Measurements from ENCODE around the gene TTLL8. TPM values are rescaled to one million over a fixed set of nuclear protein-coding genes. Genes with fewer than 3 reads are reported as not detected.

TTLL8 gene
- total RNA-seq, 2 experiments from 2014 or later = 0.06 to 0.72 TPM

DNA sequence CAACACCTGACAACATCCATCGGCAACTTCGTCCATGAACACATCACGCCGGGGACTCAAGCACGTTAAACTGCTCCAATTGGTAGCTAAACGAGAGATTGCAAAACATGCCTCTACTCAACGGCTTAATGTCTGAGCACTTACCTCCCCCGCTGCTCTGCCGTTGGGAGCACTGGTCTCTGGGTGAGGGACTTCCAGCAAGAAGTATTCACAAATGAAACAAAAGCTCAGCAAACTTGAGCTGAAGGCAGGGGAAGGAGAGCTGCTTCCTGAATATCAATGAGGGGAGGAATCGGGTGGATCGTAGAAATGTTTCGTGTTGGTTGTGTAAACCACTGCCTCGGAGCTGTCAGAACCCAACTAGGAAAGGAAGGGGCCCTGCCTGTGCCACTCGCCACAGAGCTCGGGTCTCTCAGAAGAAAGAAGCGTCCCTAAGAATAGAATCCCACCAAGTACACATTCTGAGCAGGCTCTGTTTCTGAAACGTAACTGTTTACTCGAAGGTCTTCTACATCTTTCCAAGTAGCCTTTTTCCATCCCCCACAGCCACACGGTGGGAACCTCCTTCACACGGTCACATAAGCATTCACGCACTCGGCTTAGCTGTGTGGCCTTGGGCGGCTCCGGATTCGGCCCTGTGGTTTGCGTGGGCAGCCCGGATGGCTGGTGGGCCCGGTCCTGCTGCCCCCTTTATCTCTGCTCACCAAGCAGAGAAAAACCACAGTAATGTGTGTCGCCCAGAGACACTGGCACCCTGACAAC lies 27.3 kb upstream of the TTLL8 start, which contains the start of gene MLC1:
Gene MLC1, minus strand, starts transcription at position 216 of the 762 bp plus-strand sequence. CDS start 524 bp downstream, outside the sequence.
- Histone ChIP-seq H4K20me1 (ENCODE audit: insufficient read depth, low read length) (no peaks in the 10 kb centered on the region), H2AFZ (ENCODE audit: low read length) (no peak within 1 kb of the TSS), H3K4me2 (ENCODE audit: low read length) (no peak within 1 kb of the TSS), H3K27ac (ENCODE audit: low read depth, low read length, poor library complexity, severe bottlenecking) (no peak within 1 kb of the TSS), H3K9me2 (ENCODE audit: insufficient read depth, low read length) (no peaks in the 10 kb centered on the region), H3K79me2 (ENCODE audit: insufficient read depth, low read depth, low read length) (no peaks in the 10 kb centered on the region), H3K4me1 (ENCODE audit: insufficient read depth, low read length, poor library complexity, severe bottlenecking) (no peaks in the 10 kb centered on the region), H3K4me3 (ENCODE audit: low read depth, low read length, poor library complexity, severe bottlenecking) (no peak within 1 kb of the TSS), H3K36me3 (ENCODE audit: insufficient read depth, low read length) (no peaks in the 10 kb centered on the region; the same call in 1 of the 2 replicates), H3K9me3 (ENCODE audit: low read length) (no peaks in the 10 kb centered on the region)
- TF ChIP-seq, protein P1, sequence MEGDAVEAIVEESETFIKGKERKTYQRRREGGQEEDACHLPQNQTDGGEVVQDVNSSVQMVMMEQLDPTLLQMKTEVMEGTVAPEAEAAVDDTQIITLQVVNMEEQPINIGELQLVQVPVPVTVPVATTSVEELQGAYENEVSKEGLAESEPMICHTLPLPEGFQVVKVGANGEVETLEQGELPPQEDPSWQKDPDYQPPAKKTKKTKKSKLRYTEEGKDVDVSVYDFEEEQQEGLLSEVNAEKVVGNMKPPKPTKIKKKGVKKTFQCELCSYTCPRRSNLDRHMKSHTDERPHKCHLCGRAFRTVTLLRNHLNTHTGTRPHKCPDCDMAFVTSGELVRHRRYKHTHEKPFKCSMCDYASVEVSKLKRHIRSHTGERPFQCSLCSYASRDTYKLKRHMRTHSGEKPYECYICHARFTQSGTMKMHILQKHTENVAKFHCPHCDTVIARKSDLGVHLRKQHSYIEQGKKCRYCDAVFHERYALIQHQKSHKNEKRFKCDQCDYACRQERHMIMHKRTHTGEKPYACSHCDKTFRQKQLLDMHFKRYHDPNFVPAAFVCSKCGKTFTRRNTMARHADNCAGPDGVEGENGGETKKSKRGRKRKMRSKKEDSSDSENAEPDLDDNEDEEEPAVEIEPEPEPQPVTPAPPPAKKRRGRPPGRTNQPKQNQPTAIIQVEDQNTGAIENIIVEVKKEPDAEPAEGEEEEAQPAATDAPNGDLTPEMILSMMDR (conservative IDR thresholded peaks at IDR 0.05; ENCODE audit: low read length) = no peak
- TF ChIP-seq EZH2phosphoT487 (IDR thresholded peaks at IDR 0.05; ENCODE audit: borderline replicate concordance, low read depth, low read length) = no peak
- no peak for DNase-seq (ENCODE audit: low spot score)
- POLR2A ChIA-PET = interaction anchor here (0.7 to 0.8 kb wide), 3 partner anchors 18 to 64 kb away, joined by 3 to 4 read pairs (median 4); no protein-coding TSS in a partner anchor
- BruUV-seq (replicated peaks) = no TSS peak
- CTCF ChIA-PET (ENCODE audit: unreplicated experiment) = no interaction called here
- intact Hi-C loops (cut with micrococcal nuclease; ENCODE audit: unreplicated experiment) = no loop called here

DNA sequence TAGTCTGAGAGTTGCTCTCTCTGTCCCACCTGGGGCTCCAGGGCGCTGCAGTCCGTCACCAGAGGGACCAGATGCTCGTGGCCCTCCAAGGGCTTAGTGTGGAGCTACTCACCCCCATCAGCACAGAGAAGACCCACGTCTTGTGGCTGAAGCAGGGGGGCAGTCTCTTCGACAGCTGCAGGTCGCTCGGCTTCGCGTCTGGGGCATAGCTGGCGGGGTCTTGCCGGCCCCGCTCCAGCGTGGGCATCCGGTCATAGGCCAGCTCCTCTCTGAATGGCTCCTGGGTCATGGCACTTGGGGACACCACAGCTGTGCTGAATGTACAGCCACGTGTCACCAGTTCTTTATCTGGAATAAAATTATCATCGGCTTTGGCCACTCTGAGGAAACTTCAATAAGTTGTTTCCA lies 26.5 kb upstream of the TTLL8 start:
- no peaks in the 10 kb centered on the region for H3K9me3 ChIP-seq (ENCODE audit: low read length)
- intact Hi-C loops (cut with micrococcal nuclease; ENCODE audit: unreplicated experiment) = no loop called here
- no peaks in the 10 kb centered on the region for H3K4me1 ChIP-seq (ENCODE audit: insufficient read depth, low read length, poor library complexity, severe bottlenecking)
- H3K4me2 ChIP-seq (ENCODE audit: low read length) = no peak overlapping the region
- no peak overlapping the region for H2AFZ ChIP-seq (ENCODE audit: low read length)
- ChIA-PET POLR2A (interaction anchor here (0.7 kb wide), 1 partner anchor 65 kb away, joined by 4 read pairs; no protein-coding TSS in a partner anchor), CTCF (ENCODE audit: unreplicated experiment) (no interaction called here)
- no peaks in the 10 kb centered on the region for H4K20me1 ChIP-seq (ENCODE audit: insufficient read depth, low read length)
- H3K9me2 ChIP-seq (ENCODE audit: insufficient read depth, low read length) = no peaks in the 10 kb centered on the region
- no peaks in the 10 kb centered on the region; the same call in 1 of the 2 replicates for H3K36me3 ChIP-seq (ENCODE audit: insufficient read depth, low read length)
- H3K4me3 ChIP-seq (ENCODE audit: low read depth, low read length, poor library complexity, severe bottlenecking) = no peak overlapping the region
- DNase-seq (ENCODE audit: low spot score) = no peak
- no peak for TF ChIP-seq EZH2phosphoT487 (IDR thresholded peaks at IDR 0.05; ENCODE audit: borderline replicate concordance, low read depth, low read length)
- TF ChIP-seq, protein P1 (conservative IDR thresholded peaks at IDR 0.05; ENCODE audit: low read length) = no peak
- H3K27ac ChIP-seq (ENCODE audit: low read depth, low read length, poor library complexity, severe bottlenecking) = no peak overlapping the region
- no TSS peak for BruUV-seq (replicated peaks)
- no peaks in the 10 kb centered on the region for H3K79me2 ChIP-seq (ENCODE audit: insufficient read depth, low read depth, low read length)

DNA sequence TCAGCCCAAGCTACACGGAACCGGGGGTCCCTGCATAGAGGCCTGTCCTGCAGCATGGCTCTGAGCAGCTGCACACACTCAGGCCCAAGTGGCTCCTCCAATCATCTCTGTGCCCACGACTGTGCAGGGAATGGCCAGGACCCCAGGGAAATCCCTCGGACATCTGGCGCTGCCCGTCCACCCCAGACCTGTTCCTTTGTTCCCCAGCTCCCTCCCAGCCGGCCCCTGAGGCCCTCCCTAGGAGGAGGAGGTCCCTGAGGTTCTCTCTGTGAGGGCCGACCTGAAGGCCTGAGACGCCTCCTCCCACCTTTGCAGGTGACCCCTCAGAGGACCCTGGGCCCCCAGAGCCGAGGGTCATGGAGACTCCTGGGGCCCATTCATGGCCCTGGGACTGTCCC lies 26.0 kb upstream of the TTLL8 start:
- DNase-seq (ENCODE audit: low spot score) = no peak
- Histone ChIP-seq H3K79me2 (ENCODE audit: insufficient read depth, low read depth, low read length) (no peaks in the 10 kb centered on the region), H3K27ac (ENCODE audit: low read depth, low read length, poor library complexity, severe bottlenecking) (no peak overlapping the region), H3K4me2 (ENCODE audit: low read length) (no peak overlapping the region), H3K36me3 (ENCODE audit: insufficient read depth, low read length) (no peaks in the 10 kb centered on the region; the same call in 1 of the 2 replicates), H2AFZ (ENCODE audit: low read length) (no peak overlapping the region), H4K20me1 (ENCODE audit: insufficient read depth, low read length) (no peaks in the 10 kb centered on the region), H3K4me3 (ENCODE audit: low read depth, low read length, poor library complexity, severe bottlenecking) (no peak overlapping the region), H3K9me3 (ENCODE audit: low read length) (no peaks in the 10 kb centered on the region), H3K4me1 (ENCODE audit: insufficient read depth, low read length, poor library complexity, severe bottlenecking) (no peaks in the 10 kb centered on the region), H3K9me2 (ENCODE audit: insufficient read depth, low read length) (no peaks in the 10 kb centered on the region)
- intact Hi-C loops (cut with micrococcal nuclease; ENCODE audit: unreplicated experiment) = no loop called here
- TF ChIP-seq, protein P1 (conservative IDR thresholded peaks at IDR 0.05; ENCODE audit: low read length) = no peak
- TF ChIP-seq EZH2phosphoT487 (IDR thresholded peaks at IDR 0.05; ENCODE audit: borderline replicate concordance, low read depth, low read length) = no peak
- ChIA-PET POLR2A (no interaction called here), CTCF (ENCODE audit: unreplicated experiment) (no interaction called here)
- no TSS peak for BruUV-seq (replicated peaks)
